ENCODE measurements around the gene BRD7. TPM values are rescaled to one million over a fixed set of nuclear protein-coding genes. Genes with fewer than 3 reads are reported as not detected.
A peak's percentile ranks its signal among the peaks of the same experiment; 100 is the strongest.

Gene BRD7
- total RNA-seq, 1 donor from 2014 or later: 46.6 TPM

GRCh38 chr16:50271148-50272041, 97.4 kb downstream of the BRD7 start:
- intact Hi-C loops (cut with DNase I): no loop called here
- DNase-seq (ENCODE audit: missing footprints): no peak
- ATAC-seq: no peak

GRCh38 chr16:50270510-50271147, 98.2 kb downstream of the BRD7 start:
- intact Hi-C loops (cut with DNase I): no loop called here
- DNase-seq (ENCODE audit: missing footprints): no peak
- no peak for ATAC-seq

GRCh38 chr16:50269769-50270509, 98.8 kb downstream of the BRD7 start:
- DNase-seq (ENCODE audit: missing footprints) (no peak), ATAC-seq (no peak)
- intact Hi-C loops (cut with DNase I): no loop called here

GRCh38 chr16:50269061-50269705, 99.6 kb downstream of the BRD7 start:
- intact Hi-C loops (cut with DNase I): no loop called here
- ATAC-seq (no peak), DNase-seq (ENCODE audit: missing footprints) (no peak)

GRCh38 chr16:50268352-50268751, 100.4 kb downstream of the BRD7 start:
- intact Hi-C loops (cut with DNase I): no loop called here
- no peak for DNase-seq (ENCODE audit: missing footprints)
- ATAC-seq: no peak

- ATAC-seq: no peak
- intact Hi-C loops (cut with DNase I): no loop called here
- no peak for DNase-seq (ENCODE audit: missing footprints)
These were observed 101.1 kb downstream of the BRD7 start for GRCh38 chr16:50267651-50268050.

GRCh38 chr16:50267151-50267631, 101.6 kb downstream of the BRD7 start:
- ATAC-seq (no peak), DNase-seq (ENCODE audit: missing footprints) (no peak)
- intact Hi-C loops (cut with DNase I): no loop called here

GRCh38 chr16:50266337-50267091, 102.3 kb downstream of the BRD7 start, which contains the start of gene ADCY7:
TSS of gene ADCY7 (plus strand) at chr16:50266551. CDS start at chr16:50288180, 21,629 bp downstream.
- intact Hi-C loops (cut with DNase I): no loop called here
- peak; percentile 81 for ATAC-seq

More at GRCh38 chr16:50266337-50267091, 102.3 kb downstream of the BRD7 start, which contains the start of gene ADCY7:
- peak; percentile 90 for DNase-seq (ENCODE audit: missing footprints)

Small RNA genes lying within 50 kb of the gene (microRNA-seq; reads per million reads assigned to microRNA genes)
- gene MIR6771: not detected

Other genes with a start within 250 kb of the BRD7 start
- gene TENT4B, start 215.7 kb downstream of the BRD7 start, total RNA-seq: 7.8 TPM
- gene ADCY7, start 102.4 kb downstream of the BRD7 start, total RNA-seq: 11.7 TPM
- 0.43 TPM for gene NKD1, start 179.4 kb upstream of the BRD7 start, total RNA-seq

Measured in Right ventricle myocardium inferior (tissue), 1 donor.